HepG2 (cell line): ENCODE measurements around the gene NOL4L. TPM values are rescaled to one million over a fixed set of nuclear protein-coding genes. Genes with fewer than 3 reads are reported as not detected.

ENCODE experiments used
- ATAC-seq: fragments of 200-7000 bp; cut with Tn5 transposase; 3 replicates; pipeline ENCODE4 v1.9.1; 2020; ENCODE audit warnings: mild to moderate bottlenecking, moderate library complexity
- BruUV-seq: library from RNA; stranded (reverse); fragments of 400-500 nt; replicated peaks from 2 replicates; lab custom pipeline; 2021; lab: Mats Ljungman, UMichigan
- CTCF ChIA-PET: fragments of 300-600 bp; formaldehyde crosslinking; extraction: SDS; loops from one replicate; lab custom pipeline; 2021; ENCODE audit warnings: low total read pairs, inconsistent platforms, low intra/inter-chr PET ratio; lab: Yijun Ruan, JAX
- POLR2A ChIA-PET: fragments of 350-600 bp; sonication (Branson Sonifier 250); formaldehyde crosslinking; loops from one replicate; lab custom pipeline; 2020; ENCODE audit warnings: antibody characterized with exemption, inconsistent platforms; lab: Yijun Ruan, JAX
- DNase-seq: peaks from one replicate; pipeline ENCODE4 v3.0.0-alpha.2; 2015; ENCODE audit warnings: low spot score
- FAIRE-seq: peaks from 3 replicates; lab custom pipeline; 2011; peaks lifted over from hg19 to GRCh38; lab: Jason Lieb, UNC
- H2AFZ ChIP-seq: one replicate; pipeline ENCODE4 v1.6.1; 2011; ENCODE audit warnings: low read length, inconsistent platforms
- H3K27ac ChIP-seq: fragments of 300-600 bp; 3 replicates; pipeline ENCODE4 v1.8.0; 2011; ENCODE audit warnings: mixed run types, mild to moderate bottlenecking, mixed read lengths, low read length, inconsistent platforms; ENCODE audit not compliant: insufficient read depth; ENCODE audit errors: extremely low read length
- H3K27me3 ChIP-seq, 2 experiments: fragments of 200-600 bp in 1 of 2; 2 replicates in 1 of 2; 3 replicates in 1 of 2; pipeline versions ENCODE4 v1.6.0 to v1.8.0; 2011; ENCODE audit warnings: low read length in 2 of 2, mild to moderate bottlenecking in 2 of 2, moderate library complexity in 2 of 2, inconsistent platforms in 1 of 2; ENCODE audit not compliant: insufficient read depth in 2 of 2, control insufficient read depth in 1 of 2
- H3K36me3 ChIP-seq, 2 experiments: fragments of 200-600 bp in 1 of 2; replicated peaks in 1 of 2; 2 replicates in 1 of 2; 3 replicates in 1 of 2; pipeline versions ENCODE4 v1.5.1 to v1.8.0; 2011; ENCODE audit warnings: low read length in 2 of 2, inconsistent platforms in 1 of 2; ENCODE audit not compliant: insufficient read depth in 2 of 2, control insufficient read depth in 1 of 2
- H3K4me1 ChIP-seq: 2 replicates; pipeline ENCODE4 v1.5.1; 2012; ENCODE audit warnings: low read length, inconsistent platforms; ENCODE audit not compliant: insufficient read depth
- H3K4me2 ChIP-seq: 2 replicates; pipeline ENCODE4 v1.6.0; 2011; ENCODE audit warnings: low read depth, low read length, inconsistent platforms
- H3K4me3 ChIP-seq, 3 experiments: fragments of 200-600 bp in 1 of 3; sonication (generic), shearing (Covaris generic) in 1 of 3; replicated peaks in 1 of 3; 2 replicates each; pipeline ENCODE4 v1.5.1; 2011 to 2016; ENCODE audit warnings: low read length in 3 of 3, inconsistent platforms in 2 of 3, low read depth in 2 of 3, mild to moderate bottlenecking in 2 of 3, control low read depth in 1 of 3, mixed read lengths in 1 of 3; ENCODE audit not compliant: insufficient read depth in 1 of 3
- H3K79me2 ChIP-seq: one replicate; pipeline ENCODE4 v1.6.1; 2011; ENCODE audit warnings: low read length, inconsistent platforms; ENCODE audit not compliant: insufficient read depth
- H3K9ac ChIP-seq: 2 replicates; pipeline ENCODE4 v1.6.0; 2011; ENCODE audit warnings: mild to moderate bottlenecking, low read depth, low read length, inconsistent platforms; ENCODE audit not compliant: insufficient read depth
- H3K9me3 ChIP-seq: 2 replicates; pipeline ENCODE4 v1.5.1; 2012; ENCODE audit warnings: mild to moderate bottlenecking, low read length
- H4K20me1 ChIP-seq: 2 replicates; pipeline ENCODE4 v1.6.0; 2011; ENCODE audit warnings: inconsistent platforms, mild to moderate bottlenecking, low read length, moderate library complexity; ENCODE audit not compliant: insufficient read depth
- ARHGAP35 ChIP-seq: sonication (generic); formaldehyde crosslinking; IDR thresholded peaks from 2 replicates; pipeline ENCODE4 v1.9.0; 2022; ENCODE audit warnings: mild to moderate bottlenecking, inconsistent platforms, moderate library complexity, missing genetic modification reagents, borderline replicate concordance
- FOXO1 ChIP-seq: sonication (generic); formaldehyde crosslinking; IDR thresholded peaks from 2 replicates; pipeline ENCODE4 v1.4.0; 2020; ENCODE audit warnings: missing genetic modification reagents
- HDAC2 ChIP-seq: sonication (generic); formaldehyde crosslinking; IDR thresholded peaks from 2 replicates; pipeline ENCODE4 v1.4.0; 2020; ENCODE audit warnings: missing genetic modification reagents
- KAT8 ChIP-seq: IDR thresholded peaks from 2 replicates; pipeline ENCODE4 v1.6.1; 2016; ENCODE audit warnings: missing genetic modification reagents, missing compliant biosample characterization
- KDM1A ChIP-seq: IDR thresholded peaks from 2 replicates; pipeline ENCODE4 v1.6.1; 2016; ENCODE audit warnings: missing compliant biosample characterization
- MAZ ChIP-seq, 2 experiments: sonication (generic) in 1 of 2; formaldehyde crosslinking in 1 of 2; IDR thresholded peaks; 2 replicates each; pipeline versions ENCODE4 v1.5.0 to v1.6.1; 2012 to 2020; ENCODE audit warnings: low read depth in 2 of 2, mild to moderate bottlenecking in 2 of 2, borderline replicate concordance in 1 of 2, improper control_type of control experiment in 1 of 2, low read length in 1 of 2, missing genetic modification reagents in 1 of 2, moderate library complexity in 1 of 2
- MEIS1 ChIP-seq: sonication (generic); formaldehyde crosslinking; IDR thresholded peaks from 2 replicates; pipeline ENCODE4 v1.9.0; 2021; ENCODE audit warnings: mild to moderate bottlenecking, missing genetic modification reagents, moderate library complexity, borderline replicate concordance
- MLX ChIP-seq: IDR thresholded peaks from 2 replicates; pipeline ENCODE4 v1.6.1; 2016
- PCBP1 ChIP-seq: fragments of 200-400 bp; formaldehyde crosslinking; IDR thresholded peaks from 2 replicates; pipeline ENCODE4 v1.6.1; 2017; ENCODE audit warnings: mild to moderate bottlenecking, low read depth, low read length, borderline replicate concordance
- PPARG ChIP-seq: conservative IDR thresholded peaks from 2 replicates; pipeline ENCODE4 v1.6.1; 2016; ENCODE audit warnings: missing biosample characterization, missing genetic modification reagents
- RFXANK ChIP-seq: IDR thresholded peaks from 2 replicates; pipeline ENCODE4 v1.6.1; 2016
- SMAD1 ChIP-seq: sonication (generic); formaldehyde crosslinking; IDR thresholded peaks from 2 replicates; pipeline ENCODE4 v1.4.0; 2020; ENCODE audit warnings: missing genetic modification reagents, low read depth, mild to moderate bottlenecking, borderline replicate concordance
- SP5 ChIP-seq: IDR thresholded peaks from 2 replicates; pipeline ENCODE4 v1.6.1; 2016; ENCODE audit warnings: low read depth, borderline replicate concordance
- TFAP4 ChIP-seq: sonication (generic); IDR thresholded peaks from 2 replicates; pipeline ENCODE4 v1.6.1; 2016; ENCODE audit warnings: low read depth, borderline replicate concordance
- ZBTB8A ChIP-seq: sonication (generic); formaldehyde crosslinking; IDR thresholded peaks from 2 replicates; pipeline ENCODE4 v1.4.0; 2020; ENCODE audit warnings: mild to moderate bottlenecking, low read depth, missing genetic modification reagents, borderline replicate concordance
- ZFP36 ChIP-seq: fragments of 150-350 bp; IDR thresholded peaks from 2 replicates; pipeline ENCODE4 v1.6.1; 2018; ENCODE audit warnings: borderline replicate concordance, low read length, low read depth; ENCODE audit not compliant: partially characterized antibody
- ZFP62 ChIP-seq: sonication (generic); formaldehyde crosslinking; IDR thresholded peaks from 2 replicates; pipeline ENCODE4 v1.4.0; 2020; ENCODE audit warnings: missing genetic modification reagents
- ZMYM3 ChIP-seq: sonication (generic); formaldehyde crosslinking; IDR thresholded peaks from 2 replicates; pipeline ENCODE4 v1.5.1; 2020; ENCODE audit warnings: mild to moderate bottlenecking, missing genetic modification reagents
- ZNF225 ChIP-seq: sonication (generic); formaldehyde crosslinking; IDR thresholded peaks from 2 replicates; pipeline ENCODE4 v1.4.0; 2020; ENCODE audit warnings: mild to moderate bottlenecking, missing genetic modification reagents
- ZNF569 ChIP-seq: sonication (generic); formaldehyde crosslinking; IDR thresholded peaks from 2 replicates; pipeline ENCODE4 v1.5.0; 2020; ENCODE audit warnings: mild to moderate bottlenecking, missing genetic modification reagents, moderate library complexity, borderline replicate concordance
- ZNF572 ChIP-seq: sonication (generic); formaldehyde crosslinking; IDR thresholded peaks from 2 replicates; pipeline ENCODE4 v1.5.1; 2020; ENCODE audit warnings: mild to moderate bottlenecking, missing genetic modification reagents
- ZNF670 ChIP-seq: sonication (generic); formaldehyde crosslinking; IDR thresholded peaks from 2 replicates; pipeline ENCODE4 v1.8.0; 2022; ENCODE audit warnings: mild to moderate bottlenecking, missing genetic modification reagents, borderline replicate concordance
- ZNF7 ChIP-seq: IDR thresholded peaks from 2 replicates; pipeline ENCODE4 v1.6.1; 2016; ENCODE audit warnings: missing biosample characterization, missing genetic modification reagents
- ZZZ3 ChIP-seq: sonication (generic); formaldehyde crosslinking; IDR thresholded peaks from 2 replicates; pipeline ENCODE4 v1.4.0; 2020; ENCODE audit warnings: missing genetic modification reagents, mild to moderate bottlenecking, borderline replicate concordance
- WGBS: methylation state at CpG from one replicate; pipeline ENCODE4 v1.1.6; 2017; ENCODE audit warnings: low lambda C conversion rate; 5-methylcytosine and 5-hydroxymethylcytosine counted together
- in situ Hi-C: cut with HindIII; loops from 2 replicates; pipeline ENCODE4 v1.10.0; 2017; ENCODE audit warnings: low pct_unique_long_range_greater_than_20kb; ENCODE audit not compliant: extremely low pct_ligation_motif_present
- intact Hi-C: fragments of 100-400 bp; cut with micrococcal nuclease; formaldehyde crosslinking; loops from one replicate; pipeline ENCODE4 v1.10.0; 2022; ENCODE audit not compliant: unreplicated experiment
- polyA plus RNA-seq, 8 experiments: library from polyadenylated mRNA; depleted of rRNA in 3 of 8; stranded (reverse) in 7 of 8; unstranded in 1 of 8; fragments of >200 nt; fragmentation: Illumina TruSeq in 4 of 8; extraction: Trizol in 4 of 8; gene quantifications; 2 replicates each; pipeline versions ENCODE4 v1.2.1 to v1.2.3, GENCODE V29; 2011 to 2016; ENCODE audit warnings: low read depth in 4 of 8, missing spikeins in 1 of 8, mixed read lengths in 1 of 8; ENCODE audit not compliant: insufficient read depth in 1 of 8
- total RNA-seq, 5 experiments: library from RNA; depleted of rRNA; stranded (reverse); fragments of >200 nt; fragmentation: Illumina TruSeq; extraction: Trizol; gene quantifications; 2 replicates each; pipeline ENCODE4 v1.2.3, GENCODE V29; 2016; ENCODE audit warnings: low read depth in 1 of 5
- TF ChIP-seq, protein P1 (sequence below): sonication (generic); formaldehyde crosslinking; IDR thresholded peaks from 2 replicates; pipeline ENCODE4 v1.4.0; 2020; ENCODE audit warnings: missing genetic modification reagents

NOL4L gene
- total and polyA plus RNA-seq, 2 of the 13 experiments (the other 11 are each of a cell fraction or from before 2014, with no cell fraction given) = 16.6 to 35.4 TPM

GRCh38 chr20:32569018-32569379 lies 16.1 kb downstream of the NOL4L start:
- Histone ChIP-seq H3K79me2 (peaks cover 4% of the 10 kb centered on the region), H3K27me3 (no peaks in the 10 kb centered on the region), H3K4me3 (0 out of 6 replicates have a peak overlapping the region, but pooled peaks of 1 of the 3 experiments have one; percentile 3), H3K36me3 (no peaks in the 10 kb centered on the region), H4K20me1 (0 out of 2 replicates have a peak, but pooled peaks cover 5% of the 10 kb centered on the region), H2AFZ (no peak overlapping the region), H3K9ac (no peak overlapping the region), H3K9me3 (no peaks in the 10 kb centered on the region), H3K4me1 (peaks cover 87% of the 10 kb centered on the region), H3K4me2 (peak overlapping the region; percentile 34), H3K27ac (peak overlapping the region; percentile 1)
- ATAC-seq (no peak), DNase-seq (no peak), FAIRE-seq (no peak)
- WGBS = 56% methylated on average over 3 of the region's 3 CpGs
- ChIA-PET CTCF (no interaction called here), POLR2A (interaction anchor here (0.9 to 2.6 kb wide), 7 partner anchors 11 to 46 kb away, joined by 4 to 16 read pairs (median 9); no protein-coding TSS in a partner anchor)
- intact Hi-C loops (no loop called here), in situ Hi-C loops (no loop called here)
- no TSS peak for BruUV-seq
- TF ChIP-seq ZNF225 (CRISPR knock-in tag) (no peak), ARHGAP35 (CRISPR knock-in tag) (no peak), ZZZ3 (CRISPR knock-in tag) (no peak), ZFP36 (peak; percentile 96), ZMYM3 (CRISPR knock-in tag) (peak; percentile 89), ZNF670 (no peak), MAZ (IDR thresholded peaks at IDR 0.05; ENCODE audit: borderline replicate concordance, low read depth, low read length) (0 out of 2 replicates have a peak, but pooled peaks have one; percentile 1), MAZ (CRISPR knock-in tag; IDR thresholded peaks at IDR 0.05; ENCODE audit: low read depth) (no peak), PPARG (CRISPR knock-in tag) (no peak), ZNF569 (CRISPR knock-in tag) (no peak), KAT8 (no peak), SMAD1 (CRISPR knock-in tag) (no peak), MLX (CRISPR knock-in tag) (0 out of 2 replicates have a peak, but pooled peaks have one; percentile 15), FOXO1 (CRISPR knock-in tag) (no peak), MEIS1 (CRISPR knock-in tag) (peak; percentile 20; the same call in 1 of the 2 replicates), RFXANK (CRISPR knock-in tag) (no peak), ZNF7 (CRISPR knock-in tag) (no peak), ZFP62 (CRISPR knock-in tag) (no peak), ZBTB8A (CRISPR knock-in tag) (no peak), TFAP4 (no peak), PCBP1 (no peak), ZNF572 (CRISPR knock-in tag) (0 out of 2 replicates have a peak, but pooled peaks have one; percentile 47), SP5 (0 out of 2 replicates have a peak, but pooled peaks have one; percentile 5), KDM1A (CRISPR knock-in tag) (peak; percentile 26; the same call in 1 of the 2 replicates), HDAC2 (CRISPR knock-in tag) (0 out of 2 replicates have a peak, but pooled peaks have one; percentile 1)
- TF ChIP-seq, protein P1, sequence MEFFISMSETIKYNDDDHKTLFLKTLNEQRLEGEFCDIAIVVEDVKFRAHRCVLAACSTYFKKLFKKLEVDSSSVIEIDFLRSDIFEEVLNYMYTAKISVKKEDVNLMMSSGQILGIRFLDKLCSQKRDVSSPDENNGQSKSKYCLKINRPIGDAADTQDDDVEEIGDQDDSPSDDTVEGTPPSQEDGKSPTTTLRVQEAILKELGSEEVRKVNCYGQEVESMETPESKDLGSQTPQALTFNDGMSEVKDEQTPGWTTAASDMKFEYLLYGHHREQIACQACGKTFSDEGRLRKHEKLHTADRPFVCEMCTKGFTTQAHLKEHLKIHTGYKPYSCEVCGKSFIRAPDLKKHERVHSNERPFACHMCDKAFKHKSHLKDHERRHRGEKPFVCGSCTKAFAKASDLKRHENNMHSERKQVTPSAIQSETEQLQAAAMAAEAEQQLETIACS (CRISPR knock-in tag) = no peak
